MCF 10A (cell line): ENCODE results near the gene PAPPA2. TPM values are rescaled to one million over a fixed set of nuclear protein-coding genes. Genes with fewer than 3 reads are reported as not detected.

Source experiments
- BruUV-seq: library from RNA; stranded (reverse); fragments of 400-500 nt; replicated peaks from 2 replicates; lab custom pipeline; 2021; lab: Mats Ljungman, UMichigan
- CTCF ChIA-PET: fragments of 300-600 bp; sonication (Branson Sonifier 250); formaldehyde crosslinking; extraction: SDS; loops from one replicate; lab custom pipeline; 2021; ENCODE audit warnings: antibody characterized with exemption, inconsistent platforms; lab: Yijun Ruan, JAX
- POLR2A ChIA-PET: fragments of 300-600, 350-650 bp; sonication (Branson Sonifier 250); formaldehyde crosslinking; extraction: SDS; loops from one replicate; lab custom pipeline; 2020; ENCODE audit warnings: antibody characterized with exemption, inconsistent platforms; lab: Yijun Ruan, JAX
- DNase-seq: peaks from one replicate; pipeline ENCODE4 v3.0.0-alpha.2; 2018; ENCODE audit not compliant: unreplicated experiment
- H3K27ac Mint-ChIP-seq: one replicate; pipeline ENCODE4 v1.8.0; 2022; ENCODE audit warnings: mild to moderate bottlenecking, low read depth, mixed read lengths; ENCODE audit not compliant: unreplicated experiment
- H3K27me3 Mint-ChIP-seq: one replicate; pipeline ENCODE4 v1.8.0; 2022; ENCODE audit warnings: mixed read lengths; ENCODE audit not compliant: insufficient read depth, unreplicated experiment
- H3K36me3 Mint-ChIP-seq: one replicate; pipeline ENCODE4 v1.8.0; 2022; ENCODE audit warnings: mild to moderate bottlenecking, moderate library complexity, mixed read lengths; ENCODE audit not compliant: insufficient read depth, unreplicated experiment
- H3K4me1 Mint-ChIP-seq: one replicate; pipeline ENCODE4 v1.8.0; 2022; ENCODE audit warnings: mixed read lengths; ENCODE audit not compliant: insufficient read depth, unreplicated experiment
- H3K4me3 Mint-ChIP-seq: one replicate; pipeline ENCODE4 v1.8.0; 2022; ENCODE audit warnings: mild to moderate bottlenecking, moderate library complexity, mixed read lengths; ENCODE audit not compliant: unreplicated experiment
- H3K9me3 Mint-ChIP-seq: one replicate; pipeline ENCODE4 v1.8.0; 2022; ENCODE audit warnings: mixed read lengths; ENCODE audit not compliant: unreplicated experiment
- CTCF ChIP-seq: fragments of 200-600 bp; IDR thresholded peaks from one replicate; pipeline ENCODE4 v1.8.0; 2022; ENCODE audit warnings: antibody characterized with exemption, mild to moderate bottlenecking; ENCODE audit not compliant: unreplicated experiment
- intact Hi-C: fragments of 100-400 bp; cut with micrococcal nuclease; formaldehyde crosslinking; loops from 2 replicates; pipeline ENCODE4 v1.14.1; 2022
- total RNA-seq: library from RNA; stranded (reverse); gene quantifications from 2 replicates; pipeline ENCODE4 v1.2.3, GENCODE V29; 2022

Gene PAPPA2
- total RNA-seq, 1 experiment from 2014 or later = 11.5 TPM

GRCh38 chr1:176768532-176768931, 305.6 kb downstream of the PAPPA2 start:
- Mint-ChIP-seq H3K27ac (no peak overlapping the region), H3K4me1 (no peaks in the 10 kb centered on the region), H3K27me3 (no peaks in the 10 kb centered on the region), H3K4me3 (no peak overlapping the region), H3K36me3 (no peaks in the 10 kb centered on the region), H3K9me3 (no peaks in the 10 kb centered on the region)
- no peak for DNase-seq
- ChIA-PET POLR2A (no interaction called here), CTCF (interaction anchor here (1.0 to 2.0 kb wide), 2 partner anchors 15 to 112 kb away, joined by 3 to 5 read pairs; no protein-coding TSS in a partner anchor)
- BruUV-seq = no TSS peak
- intact Hi-C loops = no loop called here
- no peak for TF ChIP-seq CTCF

GRCh38 chr1:176770066-176770465, 307.1 kb downstream of the PAPPA2 start:
- H3K4me3 Mint-ChIP-seq = no peak overlapping the region
- H3K9me3 Mint-ChIP-seq = no peaks in the 10 kb centered on the region
- intact Hi-C loops = no loop called here
- ChIA-PET POLR2A (no interaction called here), CTCF (interaction anchor here (0.6 to 1.0 kb wide), 3 partner anchors 78 to 283 kb away, joined by 3 read pairs; no protein-coding TSS in a partner anchor)
- H3K4me1 Mint-ChIP-seq = no peaks in the 10 kb centered on the region
- no TSS peak for BruUV-seq
- no peak for DNase-seq
- TF ChIP-seq CTCF = no peak
- no peaks in the 10 kb centered on the region for H3K27me3 Mint-ChIP-seq
- H3K36me3 Mint-ChIP-seq = no peaks in the 10 kb centered on the region
- no peak overlapping the region for H3K27ac Mint-ChIP-seq

- ChIA-PET CTCF (interaction anchor here (0.8 kb wide), 1 partner anchor 81 kb away, joined by 3 read pairs; no protein-coding TSS in a partner anchor), POLR2A (no interaction called here)
- H3K27ac Mint-ChIP-seq = no peak overlapping the region
These were observed 310.1 kb downstream of the PAPPA2 start for GRCh38 chr1:176773038-176773437.

GRCh38 chr1:176774224-176774623, 311.2 kb downstream of the PAPPA2 start:
- ChIA-PET POLR2A (no interaction called here), CTCF (interaction anchor here (1.3 to 1.4 kb wide), 2 partner anchors 28 to 69 kb away, joined by 3 to 4 read pairs; no protein-coding TSS in a partner anchor)
- no peaks in the 10 kb centered on the region for H3K27me3 Mint-ChIP-seq
- H3K27ac Mint-ChIP-seq = no peak overlapping the region
- no peaks in the 10 kb centered on the region for H3K4me1 Mint-ChIP-seq
- no peak for DNase-seq
- TF ChIP-seq CTCF = no peak
- intact Hi-C loops = no loop called here
- BruUV-seq = no TSS peak
- H3K4me3 Mint-ChIP-seq = no peak overlapping the region
- no peaks in the 10 kb centered on the region for H3K36me3 Mint-ChIP-seq
- no peaks in the 10 kb centered on the region for H3K9me3 Mint-ChIP-seq

More at GRCh38 chr1:176773038-176773437, 310.1 kb downstream of the PAPPA2 start:
- BruUV-seq = no TSS peak
- no peaks in the 10 kb centered on the region for H3K27me3 Mint-ChIP-seq
- no peaks in the 10 kb centered on the region for H3K36me3 Mint-ChIP-seq
- no peak for DNase-seq
- no peak overlapping the region for H3K4me3 Mint-ChIP-seq
- intact Hi-C loops = no loop called here
- TF ChIP-seq CTCF = no peak
- H3K9me3 Mint-ChIP-seq = no peaks in the 10 kb centered on the region
- no peaks in the 10 kb centered on the region for H3K4me1 Mint-ChIP-seq
